Measurements from ENCODE around the gene ZNF556.
"Not testable (repeated sequence)": the region's sequence is repeated elsewhere in the genome, so short reads cannot be mapped to it uniquely, and the experiment has no call there.

ZNF556 gene

GRCh38 chr19:2866495-2867024 lies 575 bp upstream of the ZNF556 start:
- in situ Hi-C loops (cut with MboI; ENCODE audit: low pct_unique_long_range_greater_than_20kb, low sequenced_read_pairs, unreplicated experiment): no loop called here
- no peak for DNase-seq (ENCODE audit: low spot score)
- TF ChIP-seq CTCF (IDR thresholded peaks at IDR 0.05; ENCODE audit: extremely low read depth, insufficient read depth, missing control alignments): no peak

- in situ Hi-C loops (cut with MboI; ENCODE audit: low pct_unique_long_range_greater_than_20kb, low sequenced_read_pairs, unreplicated experiment): loop anchor here (10.0 kb wide), 1 partner anchor 225 kb away; no protein-coding TSS in a partner anchor
- no peak for TF ChIP-seq CTCF (IDR thresholded peaks at IDR 0.05; ENCODE audit: extremely low read depth, insufficient read depth, missing control alignments)
- peak; percentile 23 for DNase-seq (ENCODE audit: low spot score)
These were observed 2.5 kb downstream of the ZNF556 start for GRCh38 chr19:2869618-2870017.

GRCh38 chr19:2872175-2872574 lies 5.0 kb downstream of the ZNF556 start:
- in situ Hi-C loops (cut with MboI; ENCODE audit: low pct_unique_long_range_greater_than_20kb, low sequenced_read_pairs, unreplicated experiment): loop anchor here (10.0 kb wide), 1 partner anchor 227 kb away; no protein-coding TSS in a partner anchor
- DNase-seq (ENCODE audit: low spot score): not testable (repeated sequence)

GRCh38 chr19:2877398-2878331 lies 10.5 kb downstream of the ZNF556 start:
- in situ Hi-C loops (cut with MboI; ENCODE audit: low pct_unique_long_range_greater_than_20kb, low sequenced_read_pairs, unreplicated experiment): loop anchor here (10.0 kb wide), 1 partner anchor 233 kb away; no protein-coding TSS in a partner anchor
- TF ChIP-seq CTCF (IDR thresholded peaks at IDR 0.05; ENCODE audit: extremely low read depth, insufficient read depth, missing control alignments): no peak
- no peak for DNase-seq (ENCODE audit: low spot score)

GRCh38 chr19:2883686-2884439 lies 16.7 kb downstream of the ZNF556 start:
- in situ Hi-C loops (cut with MboI; ENCODE audit: low pct_unique_long_range_greater_than_20kb, low sequenced_read_pairs, unreplicated experiment): no loop called here
- no peak for DNase-seq (ENCODE audit: low spot score)
- TF ChIP-seq CTCF (IDR thresholded peaks at IDR 0.05; ENCODE audit: extremely low read depth, insufficient read depth, missing control alignments): no peak

GRCh38 chr19:2885736-2886135 lies 18.6 kb downstream of the ZNF556 start:
- no peak for DNase-seq (ENCODE audit: low spot score)
- in situ Hi-C loops (cut with MboI; ENCODE audit: low pct_unique_long_range_greater_than_20kb, low sequenced_read_pairs, unreplicated experiment): no loop called here
- no peak for TF ChIP-seq CTCF (IDR thresholded peaks at IDR 0.05; ENCODE audit: extremely low read depth, insufficient read depth, missing control alignments)
